ENCODE results near the gene CYP2W1. TPM values are rescaled to one million over a fixed set of nuclear protein-coding genes. Genes with fewer than 3 reads are reported as not detected.

CYP2W1 gene
- total and polyA plus RNA-seq, 10 donors, result 0.05 to 1.2 (median 0.39) TPM; not detected in 2

- peaks cover 0 to 35% (median 15%) of the 10 kb centered on the region in 7 donors for H3K27me3 ChIP-seq (replicated peaks in 1 of 7)
- H3K9me3 ChIP-seq, result no peaks in the 10 kb centered on the region
- H3K36me3 ChIP-seq, result peaks cover 0 to 22% (median 8%) of the 10 kb centered on the region in 6 donors
- TF ChIP-seq POLR2AphosphoS5 (IDR thresholded peaks at IDR 0.05) (no peak), POLR2A (IDR thresholded peaks at IDR 0.05) (no peak)
- WGBS, 5 donors, result 80 to 93% (median 86%) methylated on average over 18 to 34 of the region's 34 CpGs
- no peak overlapping the region for H3K4me3 ChIP-seq
- intact Hi-C loops (cut with DNase I; ENCODE audit: low total_unique reads), result loop anchor here (2.0 to 10.0 kb wide), 2 partner anchors 73 to 183 kb away; no protein-coding TSS in a partner anchor
- H3K4me1 ChIP-seq, result peaks cover 0 to 43% (median 25%) of the 10 kb centered on the region in 6 donors
- H3K27ac ChIP-seq, result no peak overlapping the region
- DNase-seq, result no peak
Observed at GRCh38 chr7:991729-992656, 9.0 kb downstream of the CYP2W1 start.

DNA sequence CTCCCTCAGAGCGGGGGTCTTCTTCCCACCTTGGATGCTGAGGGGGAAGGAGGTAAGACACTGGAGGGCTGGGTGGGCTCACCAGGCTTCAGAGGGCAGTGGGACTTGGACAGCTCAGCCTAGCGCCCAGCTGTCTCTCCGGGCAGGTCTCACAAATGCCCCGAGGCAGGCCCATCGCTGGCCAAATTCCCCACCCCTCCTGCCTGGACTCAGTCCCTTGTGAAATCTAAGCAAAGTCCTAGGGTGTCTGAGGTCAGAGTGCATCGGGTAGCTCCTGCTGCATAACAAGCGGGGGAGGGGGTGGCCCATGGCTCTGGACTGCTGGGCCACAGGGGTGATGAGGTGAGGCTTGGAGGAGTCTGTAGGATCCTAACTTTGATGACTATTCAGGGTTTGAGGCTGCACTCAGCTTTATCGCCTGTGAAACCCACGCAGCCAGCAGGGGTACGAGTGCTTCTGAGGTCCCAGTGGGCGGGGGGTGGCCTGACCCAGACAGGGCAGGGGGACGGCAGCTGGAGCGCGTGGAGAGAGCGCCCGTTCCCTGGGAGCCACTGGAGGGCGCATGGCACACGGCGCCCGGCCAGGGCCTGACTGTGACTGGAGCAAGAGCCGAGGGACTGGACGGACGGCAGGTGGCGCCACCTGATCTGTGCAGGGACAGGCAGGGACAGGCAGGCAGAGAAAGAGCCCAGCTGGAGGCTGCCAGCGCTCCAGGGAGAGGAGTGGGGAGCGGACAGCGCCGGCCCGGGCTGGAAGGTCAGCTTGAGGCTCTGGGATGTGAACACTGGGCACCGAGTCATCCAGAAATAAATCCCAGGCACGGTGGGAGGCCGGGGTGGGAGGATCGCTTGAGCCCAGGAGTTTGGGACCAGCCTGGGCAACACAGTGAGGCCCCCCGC lies 10.0 kb downstream of the CYP2W1 start:
- Histone ChIP-seq H3K36me3 (peaks cover 0 to 32% (median 17%) of the 10 kb centered on the region in 6 donors), H3K9me3 (no peaks in the 10 kb centered on the region), H3K4me3 (no peak overlapping the region), H3K4me1 (peaks cover 0 to 43% (median 20%) of the 10 kb centered on the region in 6 donors), H3K27ac (no peak overlapping the region), H3K27me3 (replicated peaks in 1 of 7) (peaks cover 0 to 25% (median 6%) of the 10 kb centered on the region in 7 donors)
- 15 to 29% (median 24%) methylated on average over 23 to 34 of the region's 34 CpGs for WGBS, 5 donors
- peak; percentile 78 to 85 (median 79) for TF ChIP-seq POLR2AphosphoS5 (IDR thresholded peaks at IDR 0.05)
- TF ChIP-seq, protein P1, sequence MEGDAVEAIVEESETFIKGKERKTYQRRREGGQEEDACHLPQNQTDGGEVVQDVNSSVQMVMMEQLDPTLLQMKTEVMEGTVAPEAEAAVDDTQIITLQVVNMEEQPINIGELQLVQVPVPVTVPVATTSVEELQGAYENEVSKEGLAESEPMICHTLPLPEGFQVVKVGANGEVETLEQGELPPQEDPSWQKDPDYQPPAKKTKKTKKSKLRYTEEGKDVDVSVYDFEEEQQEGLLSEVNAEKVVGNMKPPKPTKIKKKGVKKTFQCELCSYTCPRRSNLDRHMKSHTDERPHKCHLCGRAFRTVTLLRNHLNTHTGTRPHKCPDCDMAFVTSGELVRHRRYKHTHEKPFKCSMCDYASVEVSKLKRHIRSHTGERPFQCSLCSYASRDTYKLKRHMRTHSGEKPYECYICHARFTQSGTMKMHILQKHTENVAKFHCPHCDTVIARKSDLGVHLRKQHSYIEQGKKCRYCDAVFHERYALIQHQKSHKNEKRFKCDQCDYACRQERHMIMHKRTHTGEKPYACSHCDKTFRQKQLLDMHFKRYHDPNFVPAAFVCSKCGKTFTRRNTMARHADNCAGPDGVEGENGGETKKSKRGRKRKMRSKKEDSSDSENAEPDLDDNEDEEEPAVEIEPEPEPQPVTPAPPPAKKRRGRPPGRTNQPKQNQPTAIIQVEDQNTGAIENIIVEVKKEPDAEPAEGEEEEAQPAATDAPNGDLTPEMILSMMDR (IDR thresholded peaks at IDR 0.05 in 8 of 11, conservative IDR thresholded peaks at IDR 0.05 in 3 of 11), result peak; percentile 99 to 100 (median 100)
- no peak for TF ChIP-seq POLR2A (IDR thresholded peaks at IDR 0.05)
- intact Hi-C loops (cut with DNase I; ENCODE audit: low total_unique reads), result loop anchor here (2.0 to 10.0 kb wide), 2 partner anchors 72 to 182 kb away; no protein-coding TSS in a partner anchor
- peak; percentile 100 for DNase-seq

DNA sequence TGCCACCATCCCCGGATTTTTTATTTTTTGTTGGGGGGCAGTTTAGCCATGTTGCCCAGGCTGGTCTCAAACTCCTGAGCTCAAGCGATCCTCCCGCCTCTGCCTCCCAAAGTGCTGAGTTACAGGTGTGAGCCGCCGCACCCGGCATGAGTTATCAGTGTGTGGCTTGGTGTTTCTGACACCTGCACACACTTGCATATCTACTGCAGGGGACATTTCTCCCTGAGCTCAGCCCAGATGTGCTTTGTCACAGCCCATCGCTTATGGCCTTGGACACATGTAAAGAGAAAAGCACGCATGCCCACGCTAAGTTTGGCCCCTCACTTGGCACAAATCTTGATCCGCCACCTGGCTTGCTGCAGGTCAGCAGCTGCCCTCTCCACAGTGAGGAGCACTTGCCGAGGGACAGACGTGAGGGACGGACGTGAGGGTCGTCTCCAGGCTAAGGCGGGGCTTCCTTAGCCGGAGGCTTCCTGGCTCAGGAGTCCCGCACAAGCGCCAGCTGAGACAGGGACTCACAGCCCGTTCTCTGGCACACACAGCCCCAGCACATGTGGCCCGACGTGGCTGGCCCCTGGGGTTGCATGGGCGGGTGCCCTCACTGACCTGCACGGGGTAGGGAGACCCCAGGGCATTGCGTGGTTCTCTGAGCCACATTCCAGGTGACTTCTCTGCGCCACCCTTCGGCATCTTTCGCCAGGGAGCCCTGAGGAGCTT lies 11.8 kb downstream of the CYP2W1 start:
- Histone ChIP-seq H3K4me1 (peaks cover 0 to 29% (median 9%) of the 10 kb centered on the region in 6 donors), H3K36me3 (peaks cover 0 to 47% (median 22%) of the 10 kb centered on the region in 6 donors), H3K27me3 (replicated peaks in 1 of 7) (peaks cover 0 to 14% (median 0%) of the 10 kb centered on the region in 7 donors), H3K27ac (no peak overlapping the region), H3K4me3 (no peak overlapping the region), H3K9me3 (no peaks in the 10 kb centered on the region)
- intact Hi-C loops (cut with DNase I; ENCODE audit: low total_unique reads), result loop anchor here (10.0 kb wide), 1 partner anchor 180 kb away; no protein-coding TSS in a partner anchor
- WGBS, 5 donors, result 75 to 85% (median 77%) methylated on average over 12 to 28 of the region's 28 CpGs
- peak in 1 of 3 donors; percentile 7 for TF ChIP-seq POLR2AphosphoS5 (IDR thresholded peaks at IDR 0.05)
- TF ChIP-seq, protein P1 (IDR thresholded peaks at IDR 0.05 in 8 of 11, conservative IDR thresholded peaks at IDR 0.05 in 3 of 11), result no peak
- DNase-seq, result no peak

- intact Hi-C loops (cut with DNase I; ENCODE audit: low total_unique reads), result loop anchor here (10.0 kb wide), 1 partner anchor 179 kb away; no protein-coding TSS in a partner anchor
- WGBS, 5 donors, result 89 to 97% (median 92%) methylated on average over 4 to 14 of the region's 14 CpGs
- H3K4me3 ChIP-seq, result no peak overlapping the region
- DNase-seq, result no peak
- H3K27ac ChIP-seq, result no peak overlapping the region
- no peaks in the 10 kb centered on the region for H3K9me3 ChIP-seq
- peaks cover 0 to 14% (median 0%) of the 10 kb centered on the region in 7 donors for H3K27me3 ChIP-seq (replicated peaks in 1 of 7)
- TF ChIP-seq POLR2AphosphoS5 (IDR thresholded peaks at IDR 0.05), result no peak
- no peak for TF ChIP-seq POLR2A (IDR thresholded peaks at IDR 0.05)
- TF ChIP-seq, protein P1 (IDR thresholded peaks at IDR 0.05 in 8 of 11, conservative IDR thresholded peaks at IDR 0.05 in 3 of 11), result no peak
- H3K4me1 ChIP-seq, result peaks cover 0 to 29% (median 9%) of the 10 kb centered on the region in 6 donors
- H3K36me3 ChIP-seq, result peaks cover 0 to 55% (median 25%) of the 10 kb centered on the region in 6 donors
Observed at GRCh38 chr7:995571-995970, 12.6 kb downstream of the CYP2W1 start.
